ENCODE results near the gene PCTP.

DNA sequence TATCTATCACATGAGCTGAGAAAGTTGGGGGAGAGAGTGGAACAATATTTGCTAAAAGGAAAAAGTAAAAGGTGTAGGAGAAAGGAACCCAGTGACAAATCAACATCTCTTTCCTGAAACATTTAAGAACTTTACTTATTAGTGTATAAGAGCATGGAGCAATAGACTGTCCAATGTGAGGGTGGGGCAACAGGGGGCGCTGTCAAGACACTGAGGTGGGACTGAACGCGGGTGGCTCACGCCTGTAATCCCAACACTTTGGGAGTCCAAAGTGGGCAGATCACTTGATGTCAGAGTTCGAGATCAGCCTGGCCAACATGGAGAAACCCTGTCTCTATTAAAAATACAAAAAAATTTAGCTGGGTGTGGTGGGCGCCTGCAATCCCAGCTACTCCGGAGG, 21.2 kb downstream of the PCTP start:
- TF ChIP-seq, protein P1, sequence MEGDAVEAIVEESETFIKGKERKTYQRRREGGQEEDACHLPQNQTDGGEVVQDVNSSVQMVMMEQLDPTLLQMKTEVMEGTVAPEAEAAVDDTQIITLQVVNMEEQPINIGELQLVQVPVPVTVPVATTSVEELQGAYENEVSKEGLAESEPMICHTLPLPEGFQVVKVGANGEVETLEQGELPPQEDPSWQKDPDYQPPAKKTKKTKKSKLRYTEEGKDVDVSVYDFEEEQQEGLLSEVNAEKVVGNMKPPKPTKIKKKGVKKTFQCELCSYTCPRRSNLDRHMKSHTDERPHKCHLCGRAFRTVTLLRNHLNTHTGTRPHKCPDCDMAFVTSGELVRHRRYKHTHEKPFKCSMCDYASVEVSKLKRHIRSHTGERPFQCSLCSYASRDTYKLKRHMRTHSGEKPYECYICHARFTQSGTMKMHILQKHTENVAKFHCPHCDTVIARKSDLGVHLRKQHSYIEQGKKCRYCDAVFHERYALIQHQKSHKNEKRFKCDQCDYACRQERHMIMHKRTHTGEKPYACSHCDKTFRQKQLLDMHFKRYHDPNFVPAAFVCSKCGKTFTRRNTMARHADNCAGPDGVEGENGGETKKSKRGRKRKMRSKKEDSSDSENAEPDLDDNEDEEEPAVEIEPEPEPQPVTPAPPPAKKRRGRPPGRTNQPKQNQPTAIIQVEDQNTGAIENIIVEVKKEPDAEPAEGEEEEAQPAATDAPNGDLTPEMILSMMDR (IDR thresholded peaks at IDR 0.05), result no peak
- no peak for TF ChIP-seq POLR2A (IDR thresholded peaks at IDR 0.05)

Measured in testis (tissue), 2 donors.